PFSK-1 (cell line): Measurements from ENCODE around the gene ATXN1.

Experiments used
- FOXP2 ChIP-seq: optimal IDR thresholded peaks from 2 replicates; pipeline ENCODE3; 2011; ENCODE audit warnings: borderline replicate concordance, control low read depth, inconsistent platforms; ENCODE audit not compliant: insufficient read depth; ENCODE audit errors: extremely low read length, extremely low read depth
- POLR2AphosphoS5 ChIP-seq: IDR thresholded peaks from 2 replicates; pipeline ENCODE4 v1.6.1; 2012; ENCODE audit warnings: low read depth, mild to moderate bottlenecking, control low read depth, low read length, moderate library complexity
- REST ChIP-seq, 2 experiments: IDR thresholded peaks; 2 replicates each; pipeline versions ENCODE4 v1.6.1 to v1.8.0; 2011 to 2012; ENCODE audit warnings: low read depth in 2 of 2, low read length in 2 of 2, control low read depth in 1 of 2, inconsistent platforms in 1 of 2, mild to moderate bottlenecking in 1 of 2, moderate library complexity in 1 of 2; ENCODE audit not compliant: insufficient read depth in 1 of 2
- TAF1 ChIP-seq: IDR thresholded peaks from 2 replicates; pipeline ENCODE4 v1.6.1; 2012; ENCODE audit warnings: low read length, control low read depth, borderline replicate concordance; ENCODE audit not compliant: insufficient read depth

- TF ChIP-seq REST (IDR thresholded peaks at IDR 0.05; ENCODE audit: insufficient read depth in 1 of 2, low read depth in 2 of 2, low read length in 2 of 2) (no peak), TAF1 (no peak), POLR2AphosphoS5 (no peak), FOXP2 (no peak)
Measured at GRCh38 chr6:16623731-16624130, 137.5 kb downstream of the ATXN1 start.
